OCI-LY7 (cell line): ENCODE measurements around the gene ISG15. TPM values are rescaled to one million over a fixed set of nuclear protein-coding genes. Genes with fewer than 3 reads are reported as not detected.

Experiments used
- BruUV-seq: library from RNA; stranded (reverse); fragments of 400-500 nt; replicated peaks from 2 replicates; lab custom pipeline; 2021; lab: Mats Ljungman, UMichigan
- CTCF ChIA-PET: fragments of 300-600 bp; sonication (Branson Sonifier 250); formaldehyde crosslinking; loops from one replicate; lab custom pipeline; 2022; ENCODE audit warnings: antibody characterized with exemption; ENCODE audit not compliant: unreplicated experiment; lab: Charles Lee
- POLR2A ChIA-PET: fragments of 300-600 bp; sonication (Branson Sonifier 250); formaldehyde crosslinking; loops from one replicate; lab custom pipeline; 2022; ENCODE audit warnings: antibody characterized with exemption; lab: Charles Lee
- DNase-seq: peaks from one replicate; pipeline ENCODE4 v3.0.0-alpha.2; 2015; ENCODE audit warnings: low spot score
- H2AFZ ChIP-seq: fragments of 200-600 bp; sonication (generic), shearing (Covaris generic); 2 replicates; pipeline ENCODE4 v1.6.1; 2014; ENCODE audit warnings: mild to moderate bottlenecking, antibody characterized with exemption, low read length, moderate library complexity
- H3K27ac ChIP-seq: fragments of 200-600 bp; sonication (generic); 2 replicates; pipeline ENCODE4 v1.5.1; 2014; ENCODE audit warnings: mixed run types, low read depth, mild to moderate bottlenecking, moderate library complexity, low read length, inconsistent platforms; ENCODE audit not compliant: poor library complexity, severe bottlenecking
- H3K36me3 ChIP-seq: fragments of 200-600 bp; sonication (generic); 2 replicates; pipeline ENCODE4 v1.6.1; 2014; ENCODE audit warnings: mild to moderate bottlenecking, antibody characterized with exemption, low read length, moderate library complexity, mixed read lengths; ENCODE audit not compliant: insufficient read depth
- H3K4me1 ChIP-seq: fragments of 200-600 bp; sonication (generic); 2 replicates; pipeline ENCODE4 v1.5.1; 2014; ENCODE audit warnings: mild to moderate bottlenecking, low read length; ENCODE audit not compliant: insufficient read depth, poor library complexity, severe bottlenecking
- H3K4me2 ChIP-seq: fragments of 200-600 bp; sonication (generic); 2 replicates; pipeline ENCODE4 v1.6.1; 2014; ENCODE audit warnings: mild to moderate bottlenecking, low read length
- H3K4me3 ChIP-seq: fragments of 200-600 bp; sonication (generic); 2 replicates; pipeline ENCODE4 v1.5.1; 2014; ENCODE audit warnings: mild to moderate bottlenecking, low read depth, low read length; ENCODE audit not compliant: poor library complexity, severe bottlenecking
- H3K79me2 ChIP-seq: fragments of 200-600 bp; sonication (generic); 2 replicates; pipeline ENCODE4 v1.6.1; 2016; ENCODE audit warnings: low read depth, mild to moderate bottlenecking, low read length, moderate library complexity, mixed read lengths; ENCODE audit not compliant: insufficient read depth
- H3K9me2 ChIP-seq: fragments of 200-600 bp; sonication (generic); 2 replicates; pipeline ENCODE4 v1.6.1; 2016; ENCODE audit warnings: mild to moderate bottlenecking, low read length, mixed read lengths; ENCODE audit not compliant: insufficient read depth
- H3K9me3 ChIP-seq: fragments of 200-600 bp; sonication (generic); 2 replicates; pipeline ENCODE4 v1.6.1; 2014; ENCODE audit warnings: mild to moderate bottlenecking, mixed run types, low read length, mixed read lengths
- H4K20me1 ChIP-seq: fragments of 200-600 bp; sonication (generic); 2 replicates; pipeline ENCODE4 v1.6.1; 2014; ENCODE audit warnings: mild to moderate bottlenecking, antibody characterized with exemption, low read length, moderate library complexity, mixed read lengths; ENCODE audit not compliant: insufficient read depth
- EZH2phosphoT487 ChIP-seq: fragments of 200-600 bp; sonication (generic); IDR thresholded peaks from 2 replicates; pipeline ENCODE4 v1.6.1; 2018; ENCODE audit warnings: low read depth, borderline replicate concordance, mild to moderate bottlenecking, mixed run types, antibody characterized with exemption, low read length, moderate library complexity, mixed read lengths
- intact Hi-C: fragments of 100-400 bp; cut with micrococcal nuclease; formaldehyde crosslinking; loops from one replicate; pipeline ENCODE4 v1.10.0; 2022; ENCODE audit not compliant: unreplicated experiment
- total RNA-seq, 2 experiments: library from RNA; depleted of rRNA in 1 of 2; stranded (reverse); fragments of >200 nt in 1 of 2; shearing (Covaris generic) in 1 of 2; gene quantifications; 2 replicates each; pipeline ENCODE4 v1.2.3, GENCODE V29; 2014 to 2022
- TF ChIP-seq, protein P1 (sequence below): fragments of 200-600 bp; sonication (generic); conservative IDR thresholded peaks from 2 replicates; pipeline ENCODE4 v1.5.1; 2014; ENCODE audit warnings: mild to moderate bottlenecking, antibody characterized with exemption, low read length, moderate library complexity, mixed read lengths

ISG15 gene
- total RNA-seq, 2 experiments from 2014 or later: 65.4 to 110 TPM

DNA sequence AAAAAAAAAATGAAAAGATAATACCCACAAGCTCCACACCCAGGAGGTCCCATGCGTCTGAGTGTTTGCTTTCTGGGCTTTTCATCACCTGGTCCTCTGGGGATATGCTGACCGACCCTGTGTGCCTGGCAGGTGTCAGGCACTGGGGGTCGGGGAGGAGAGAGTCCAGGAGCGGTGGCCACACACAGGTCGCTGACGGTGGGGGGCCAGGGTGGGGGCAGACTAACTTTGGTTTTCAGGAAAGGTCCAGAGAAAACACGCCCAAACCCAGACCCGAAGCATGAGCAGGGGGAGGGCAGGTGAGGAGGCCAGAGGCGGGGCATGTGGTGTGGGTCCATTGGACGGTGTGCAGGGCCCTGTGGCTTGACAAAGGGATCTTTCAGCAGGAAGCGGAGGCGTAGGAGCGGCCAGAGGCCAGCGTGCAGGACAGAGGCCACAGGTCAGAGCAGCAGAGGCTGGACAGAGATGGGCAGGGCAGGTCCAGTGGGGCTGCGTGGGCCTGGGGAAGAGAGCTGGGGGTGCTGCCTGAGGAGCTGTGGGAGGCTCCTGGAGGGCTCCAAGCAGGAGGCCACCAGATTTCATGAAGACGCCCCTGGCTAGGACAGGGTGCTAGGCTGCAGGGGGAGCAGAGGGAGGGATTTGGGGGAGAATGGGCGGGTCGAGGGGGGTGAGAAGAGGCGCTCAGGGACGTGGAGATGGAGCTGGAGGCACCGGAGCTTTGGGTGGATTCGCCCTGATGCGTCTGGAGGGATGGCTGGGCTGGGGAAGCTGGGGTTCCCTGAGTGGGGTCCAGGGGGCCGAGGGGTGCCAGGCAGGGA is 45.0 kb downstream of the ISG15 start:
- BruUV-seq: no TSS peak
- CTCF ChIA-PET: interaction anchor here (0.6 kb wide), 2 partner anchors 26 to 486 kb away, joined by 3 read pairs; no protein-coding TSS in a partner anchor
- intact Hi-C loops: no loop called here
- H3K9me2 ChIP-seq: no peaks in the 10 kb centered on the region
- POLR2A ChIA-PET: no interaction called here
- no peaks in the 10 kb centered on the region for H4K20me1 ChIP-seq
- no peak for DNase-seq
- peak overlapping the region; percentile 66 for H3K4me2 ChIP-seq
- no peak overlapping the region for H3K4me3 ChIP-seq
- no peak overlapping the region for H2AFZ ChIP-seq
- H3K79me2 ChIP-seq: no peaks in the 10 kb centered on the region
- peaks cover 5% of the 10 kb centered on the region for H3K4me1 ChIP-seq
- no peak overlapping the region for H3K27ac ChIP-seq
- TF ChIP-seq, protein P1, sequence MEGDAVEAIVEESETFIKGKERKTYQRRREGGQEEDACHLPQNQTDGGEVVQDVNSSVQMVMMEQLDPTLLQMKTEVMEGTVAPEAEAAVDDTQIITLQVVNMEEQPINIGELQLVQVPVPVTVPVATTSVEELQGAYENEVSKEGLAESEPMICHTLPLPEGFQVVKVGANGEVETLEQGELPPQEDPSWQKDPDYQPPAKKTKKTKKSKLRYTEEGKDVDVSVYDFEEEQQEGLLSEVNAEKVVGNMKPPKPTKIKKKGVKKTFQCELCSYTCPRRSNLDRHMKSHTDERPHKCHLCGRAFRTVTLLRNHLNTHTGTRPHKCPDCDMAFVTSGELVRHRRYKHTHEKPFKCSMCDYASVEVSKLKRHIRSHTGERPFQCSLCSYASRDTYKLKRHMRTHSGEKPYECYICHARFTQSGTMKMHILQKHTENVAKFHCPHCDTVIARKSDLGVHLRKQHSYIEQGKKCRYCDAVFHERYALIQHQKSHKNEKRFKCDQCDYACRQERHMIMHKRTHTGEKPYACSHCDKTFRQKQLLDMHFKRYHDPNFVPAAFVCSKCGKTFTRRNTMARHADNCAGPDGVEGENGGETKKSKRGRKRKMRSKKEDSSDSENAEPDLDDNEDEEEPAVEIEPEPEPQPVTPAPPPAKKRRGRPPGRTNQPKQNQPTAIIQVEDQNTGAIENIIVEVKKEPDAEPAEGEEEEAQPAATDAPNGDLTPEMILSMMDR: no peak
- TF ChIP-seq EZH2phosphoT487: no peak
- no peaks in the 10 kb centered on the region for H3K9me3 ChIP-seq
- H3K36me3 ChIP-seq: no peaks in the 10 kb centered on the region

DNA sequence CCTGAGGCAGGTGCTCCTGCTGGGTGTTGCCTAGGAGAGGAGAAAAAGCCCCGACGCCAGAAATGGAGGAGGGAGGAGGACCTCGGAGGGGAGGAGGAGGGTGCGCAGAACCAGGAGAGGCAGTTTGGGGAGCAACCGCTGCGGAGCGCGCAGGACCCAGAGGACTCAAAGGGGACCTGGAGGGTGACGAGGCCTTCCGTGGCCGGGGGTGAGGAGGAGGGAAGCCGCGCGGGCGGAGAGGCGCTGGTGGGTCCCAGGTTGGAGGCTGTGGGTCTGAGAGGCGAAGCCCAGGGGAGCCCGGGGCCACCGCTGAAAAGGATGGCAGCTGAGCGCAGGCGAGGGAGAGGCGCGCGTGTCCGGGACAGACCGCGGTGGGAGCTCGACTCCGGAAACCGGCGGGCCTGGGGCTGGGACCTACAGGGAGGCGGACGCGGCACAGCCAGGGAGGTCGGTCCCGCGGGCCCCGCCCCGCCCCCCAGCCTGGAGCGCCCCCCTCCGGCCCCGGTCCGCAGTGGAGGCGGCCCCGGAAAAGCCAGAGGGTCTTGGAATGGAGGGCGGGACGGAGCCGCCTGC is 45.7 kb downstream of the ISG15 start:
- ChIA-PET POLR2A (no interaction called here), CTCF (interaction anchor here (0.6 kb wide), 2 partner anchors 27 to 485 kb away, joined by 3 read pairs; no protein-coding TSS in a partner anchor)
- Histone ChIP-seq H3K9me2 (no peaks in the 10 kb centered on the region), H3K36me3 (no peaks in the 10 kb centered on the region), H3K9me3 (no peaks in the 10 kb centered on the region), H3K4me2 (peak overlapping the region; percentile 66), H3K79me2 (no peaks in the 10 kb centered on the region), H4K20me1 (no peaks in the 10 kb centered on the region), H3K4me3 (peak overlapping the region; percentile 68), H3K27ac (no peak overlapping the region), H3K4me1 (peaks cover 9% of the 10 kb centered on the region), H2AFZ (peak overlapping the region; percentile 80)
- DNase-seq: no peak
- no TSS peak for BruUV-seq
- no peak for TF ChIP-seq EZH2phosphoT487
- TF ChIP-seq, protein P1: peak; percentile 73
- intact Hi-C loops: no loop called here
